TTC549 (cell line): ENCODE measurements around the gene KLK13.

Source experiments
- FAIRE-seq: peaks from 2 replicates; lab custom pipeline; 2012; peaks lifted over from hg19 to GRCh38; lab: Jason Lieb, UNC

KLK13 gene

GRCh38 chr19:51060973-51061372, 3.9 kb downstream of the KLK13 start:
- FAIRE-seq = no peak

DNA sequence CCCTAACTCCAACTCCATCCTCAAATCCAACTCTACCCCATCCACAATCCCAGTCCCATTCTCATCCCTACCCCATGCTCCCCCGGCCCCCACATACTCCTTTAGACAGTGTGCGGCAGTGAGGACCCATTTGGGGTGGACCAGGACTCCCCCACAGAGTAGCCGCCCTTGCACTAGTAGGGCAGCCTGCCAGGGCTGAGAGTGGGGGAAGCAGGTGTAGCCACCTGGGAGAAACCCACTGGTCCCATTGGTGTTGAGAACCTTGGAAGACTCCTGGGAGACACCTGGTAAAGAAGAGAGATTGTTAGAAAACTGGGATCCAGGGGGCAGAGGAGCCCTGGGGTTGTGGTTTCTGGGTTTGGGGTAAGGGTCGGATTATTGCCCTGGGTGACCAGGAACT, 4.6 kb downstream of the KLK13 start:
- no peak for FAIRE-seq

DNA sequence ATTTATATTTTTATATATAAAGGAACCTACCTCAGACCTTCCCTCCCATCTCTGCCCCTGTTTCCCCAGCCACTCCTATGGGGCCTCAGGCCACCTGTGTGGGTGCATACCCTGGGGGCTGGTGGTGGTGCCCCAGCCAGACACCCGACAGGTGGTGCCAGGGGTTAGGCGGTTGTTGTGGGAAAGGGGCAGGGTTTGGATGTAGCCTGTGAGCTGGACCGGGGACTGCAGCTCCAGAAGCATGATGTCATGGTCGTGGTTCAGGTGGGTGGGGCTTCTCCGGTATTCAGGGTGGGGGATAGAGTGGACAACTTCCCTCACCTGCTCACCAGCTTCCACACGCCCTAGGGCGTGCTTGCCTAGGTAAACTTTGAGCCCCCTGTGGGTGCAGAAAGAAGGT, 5.2 kb downstream of the KLK13 start:
- FAIRE-seq = no peak

DNA sequence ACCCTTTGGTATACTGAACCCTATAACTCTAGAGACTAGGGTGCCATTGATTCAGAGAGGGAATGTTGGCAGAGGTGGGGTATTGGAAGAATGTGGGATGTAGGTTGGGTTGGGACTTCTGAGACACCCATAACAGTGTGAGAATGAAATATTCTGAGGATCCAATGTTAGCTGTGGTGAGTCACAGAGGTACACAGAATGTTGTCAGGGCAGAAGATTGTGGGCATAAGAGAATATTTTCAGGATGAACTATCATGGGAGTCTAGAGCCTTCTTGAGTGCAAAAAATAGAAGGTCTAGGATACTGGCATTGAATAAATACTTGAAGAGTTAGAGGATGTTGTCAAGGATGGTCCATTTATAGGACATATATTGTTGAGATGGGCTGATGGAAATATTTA, 9.0 kb downstream of the KLK13 start:
- FAIRE-seq = no peak

GRCh38 chr19:51047031-51047335, 17.9 kb downstream of the KLK13 start:
- no peak for FAIRE-seq

- FAIRE-seq = no peak
Measured at GRCh38 chr19:51044327-51044726, 20.6 kb downstream of the KLK13 start.

DNA sequence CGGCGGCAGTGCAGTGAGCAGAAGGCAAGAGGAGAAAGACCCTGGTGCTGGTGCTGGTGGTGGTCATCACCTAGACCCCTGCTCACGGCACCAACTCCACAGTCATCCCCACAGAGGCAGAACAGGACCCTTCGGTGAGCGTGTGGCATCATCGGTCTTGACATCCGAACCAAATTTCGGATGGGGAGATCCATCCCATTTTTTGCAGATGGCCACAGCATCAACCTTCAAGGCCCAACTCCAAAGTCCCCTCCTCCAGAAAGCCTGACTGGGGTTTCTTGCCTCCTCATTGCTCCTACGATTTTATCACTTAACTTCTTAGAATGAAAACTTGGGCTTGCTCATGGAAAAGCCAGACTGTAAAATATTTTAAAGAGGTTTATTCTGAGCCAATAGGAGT, 21.4 kb downstream of the KLK13 start:
- no peak for FAIRE-seq

- no peak for FAIRE-seq
Measured at GRCh38 chr19:51040151-51040550, 24.7 kb downstream of the KLK13 start.

DNA sequence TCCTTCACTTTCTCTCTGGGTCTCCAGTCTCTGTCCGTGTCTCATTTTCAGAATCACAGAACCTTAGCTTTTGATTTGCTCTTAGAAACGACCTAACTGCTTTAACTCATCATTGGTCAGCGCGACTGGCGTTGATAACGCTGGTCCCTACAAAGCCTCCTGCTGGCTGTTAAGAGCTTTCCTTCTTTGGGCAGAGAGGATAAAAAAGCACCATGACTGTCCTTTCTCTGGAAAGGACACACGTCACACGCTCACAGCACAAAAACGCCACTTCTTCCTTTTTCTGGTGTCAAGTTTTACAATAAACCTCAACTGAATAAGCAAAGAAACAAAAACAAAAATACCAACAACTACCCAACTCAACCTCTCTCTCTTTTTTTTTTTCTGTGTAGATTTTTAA, 28.4 kb downstream of the KLK13 start:
- no peak for FAIRE-seq

GRCh38 chr19:51034704-51035103, 30.2 kb downstream of the KLK13 start, which contains the start of gene KLK12:
TSS of gene KLK12 (minus strand) at chr19:51035002. CDS start at chr19:51034621, 381 bp downstream.
- no peak for FAIRE-seq

GRCh38 chr19:51031880-51032225, 33.0 kb downstream of the KLK13 start:
- no peak for FAIRE-seq

GRCh38 chr19:51031220-51031879, 33.5 kb downstream of the KLK13 start:
- no peak for FAIRE-seq

DNA sequence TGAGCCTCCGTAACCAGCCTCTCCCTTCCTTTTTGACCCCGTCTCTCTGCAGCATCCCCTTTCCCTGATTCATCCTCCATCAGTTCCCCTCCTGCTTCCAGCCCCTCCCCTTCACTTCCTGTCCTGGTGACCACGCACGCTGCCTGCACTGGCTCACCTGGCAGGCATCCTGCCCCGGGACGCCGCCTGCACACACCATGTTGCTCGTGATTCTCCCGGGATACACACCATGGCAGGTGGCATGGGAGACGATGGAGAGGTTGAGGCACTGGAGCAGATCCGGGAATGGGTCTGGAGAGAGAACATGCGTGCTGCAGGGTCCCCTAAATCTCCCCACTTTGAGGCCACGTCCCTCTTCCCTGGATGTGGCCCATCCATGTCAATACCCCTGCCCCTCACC, 34.3 kb downstream of the KLK13 start:
- FAIRE-seq = no peak

- FAIRE-seq = no peak
Measured at GRCh38 chr19:51029718-51030117, 35.2 kb downstream of the KLK13 start.

DNA sequence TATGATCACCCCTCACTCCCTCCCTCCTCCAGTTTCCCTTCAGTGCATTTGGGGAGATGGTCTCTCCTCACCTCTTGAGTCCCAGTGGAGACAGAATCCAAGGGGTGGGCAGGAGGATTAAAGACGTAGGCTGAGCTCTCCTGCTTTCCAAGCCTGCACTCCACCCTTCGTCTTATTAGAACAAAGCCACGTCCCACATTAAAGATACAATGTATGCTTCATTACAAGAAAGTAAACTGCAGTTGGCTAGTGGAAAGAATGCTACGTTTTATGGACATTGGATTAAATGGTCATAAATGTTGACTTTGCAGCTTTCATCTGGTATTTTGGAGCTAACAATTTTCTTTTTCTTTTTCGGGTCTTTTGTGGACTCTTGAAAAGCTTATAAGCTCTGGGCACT, 37.0 kb downstream of the KLK13 start:
- FAIRE-seq = no peak

DNA sequence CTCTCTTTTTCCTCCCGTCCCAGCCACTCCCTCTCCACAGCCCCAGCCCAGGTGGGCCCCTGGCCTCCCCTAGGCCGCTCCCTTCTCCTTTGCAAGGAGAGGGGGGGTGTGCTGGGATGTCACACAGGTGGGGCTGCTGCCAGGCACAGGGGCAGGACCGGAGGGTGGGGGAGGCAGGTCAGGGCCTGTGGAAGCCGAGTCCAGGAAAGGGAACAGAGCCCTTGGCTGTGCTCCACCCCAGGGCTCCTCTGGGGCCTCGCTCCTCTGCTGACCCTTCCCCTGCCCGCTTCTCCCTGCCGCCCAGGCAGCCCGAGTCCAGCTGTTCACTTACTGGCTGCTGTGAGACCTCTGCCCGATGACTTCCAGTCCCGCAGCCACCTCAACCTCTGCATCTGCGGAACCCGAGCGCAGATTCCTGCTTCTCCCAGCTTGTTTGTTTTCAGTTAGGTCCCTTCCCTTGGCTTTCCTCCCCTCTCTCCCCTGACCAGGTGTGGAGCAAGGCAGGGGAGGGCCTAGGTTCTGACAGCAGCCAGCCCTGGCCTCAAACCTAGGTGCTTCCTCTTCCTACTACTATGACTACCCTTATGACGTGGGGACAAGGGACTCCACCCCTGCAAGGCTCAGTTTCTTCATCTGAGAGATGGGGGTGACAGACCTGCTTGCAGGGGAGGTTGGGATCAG, 37.6 kb downstream of the KLK13 start:
- FAIRE-seq = no peak

- FAIRE-seq = no peak
Measured at GRCh38 chr19:51026554-51026831, 38.4 kb downstream of the KLK13 start, which contains the start of gene KLK11. TSS of gene KLK11 (minus strand) at chr19:51026616. CDS start at chr19:51025631, 985 bp downstream.

- no peak for FAIRE-seq
Measured at GRCh38 chr19:51025809-51026553, 38.9 kb downstream of the KLK13 start.

DNA sequence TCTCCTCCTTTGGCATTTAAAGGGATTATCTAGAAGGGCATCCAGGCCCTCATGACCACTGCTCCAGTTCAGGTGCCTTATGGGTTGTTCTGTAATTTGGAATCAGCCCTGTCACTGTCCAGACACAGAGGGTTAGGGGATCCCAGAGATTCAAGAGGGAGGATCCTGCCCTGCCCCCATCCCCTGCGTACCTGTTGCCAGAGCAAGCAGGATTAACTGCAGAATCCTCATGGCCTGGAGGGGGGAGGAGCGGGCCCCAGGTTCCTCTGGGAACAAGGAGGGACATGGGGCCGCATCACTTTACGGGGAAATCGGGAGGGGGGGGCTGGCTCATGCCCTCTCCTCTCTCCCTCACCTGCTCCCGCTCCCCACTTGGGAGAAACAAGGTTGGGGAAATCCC, 39.5 kb downstream of the KLK13 start:
- no peak for FAIRE-seq

DNA sequence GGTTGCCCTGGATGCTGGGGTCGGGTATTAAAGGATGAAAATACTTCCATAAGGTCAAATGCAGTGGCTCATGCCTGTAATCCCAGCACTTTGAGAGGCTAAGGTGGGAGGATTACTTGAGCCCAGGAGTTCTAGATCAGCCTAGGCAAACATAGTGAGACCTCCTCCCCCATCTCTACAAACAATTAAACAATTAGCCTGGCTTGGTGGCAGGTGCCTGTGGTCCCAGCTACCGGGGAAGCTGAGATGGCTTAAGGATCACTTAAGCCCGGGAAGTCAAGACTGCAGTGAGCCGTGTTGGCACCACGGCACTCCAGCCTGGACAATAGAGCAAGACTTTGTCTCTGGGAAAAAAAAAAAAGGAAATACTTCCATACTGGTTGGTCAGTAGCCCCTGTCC, 40.0 kb downstream of the KLK13 start:
- no peak for FAIRE-seq

- no peak for FAIRE-seq
Measured at GRCh38 chr19:51023946-51024345, 40.9 kb downstream of the KLK13 start.

DNA sequence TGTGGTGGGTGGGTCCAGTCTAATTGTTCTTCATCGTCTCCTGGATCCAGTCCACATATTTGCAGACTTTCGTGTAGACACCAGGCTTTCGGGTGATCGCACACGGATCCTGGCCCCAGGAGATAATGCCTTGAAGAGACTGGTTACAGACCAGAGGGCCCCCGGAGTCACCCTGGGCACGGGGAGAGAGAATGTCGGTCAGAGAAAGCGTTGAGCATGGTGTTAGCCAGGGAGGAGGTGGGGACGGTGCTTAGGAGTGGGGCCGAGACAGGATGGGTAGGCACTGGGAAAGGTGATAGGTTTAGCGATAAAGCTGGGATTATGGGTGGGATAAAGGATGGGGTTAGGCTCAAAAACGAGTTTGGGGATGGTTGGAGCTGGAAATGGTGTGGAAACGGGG, 42.4 kb downstream of the KLK13 start:
- no peak for FAIRE-seq

DNA sequence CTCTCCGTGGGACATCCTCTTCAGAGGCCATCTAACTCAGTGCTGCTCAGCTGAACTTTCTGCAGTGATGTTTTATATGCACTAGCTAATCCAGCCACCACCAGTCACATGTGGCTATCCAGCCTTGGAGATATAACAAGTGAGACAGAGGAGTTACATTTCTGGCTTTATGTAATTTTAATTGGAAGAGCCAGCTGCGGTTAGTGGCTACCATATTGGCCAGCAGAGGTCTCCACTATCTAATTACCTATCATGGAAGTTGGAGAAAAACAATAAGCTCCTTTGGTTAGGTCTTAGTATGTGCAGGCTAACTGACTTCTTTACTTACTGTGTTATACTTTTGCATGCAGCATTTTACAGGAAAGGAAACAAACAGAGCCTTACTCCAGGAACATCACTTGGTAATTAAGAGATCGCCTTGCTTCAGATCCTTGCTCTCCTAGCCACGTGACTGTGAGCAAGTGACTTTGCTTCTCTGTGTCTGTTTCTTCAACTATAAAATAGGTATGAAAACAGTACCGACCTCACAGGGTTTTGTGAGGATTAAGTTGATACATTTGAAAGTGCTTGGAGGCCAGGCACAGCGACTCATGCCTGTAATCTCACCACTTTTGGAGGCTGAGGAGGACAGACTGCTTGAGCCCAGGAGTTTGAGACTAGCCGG, 43.8 kb downstream of the KLK13 start:
- peak; percentile 85 for FAIRE-seq
